IMR-90 (cell line): Measurements from ENCODE around the gene CTIF. TPM values are rescaled to one million over a fixed set of nuclear protein-coding genes. Genes with fewer than 3 reads are reported as not detected.
A peak's percentile ranks its signal among the peaks of the same experiment; 100 is the strongest.

ENCODE experiments used
- ATAC-seq: fragments of 200-7000 bp; cut with Tn5 transposase; 2 replicates; pipeline ENCODE4 v1.9.1; 2020; ENCODE audit warnings: low read depth, mild to moderate bottlenecking, moderate library complexity
- BruUV-seq: library from RNA; stranded (reverse); fragments of 400-500 nt; replicated peaks from 2 replicates; lab custom pipeline; 2021; lab: Mats Ljungman, UMichigan
- CTCF ChIA-PET: fragments of 300-600 bp; formaldehyde crosslinking; extraction: SDS; loops from one replicate; lab custom pipeline; 2021; ENCODE audit warnings: antibody characterized with exemption; lab: Yijun Ruan, JAX
- POLR2A ChIA-PET: fragments of 300-600 bp; sonication (Branson Sonifier 250); formaldehyde crosslinking; loops from one replicate; lab custom pipeline; 2022; ENCODE audit warnings: antibody characterized with exemption; ENCODE audit not compliant: unreplicated experiment; lab: Charles Lee
- DNase-seq: peaks from one replicate; pipeline ENCODE4 v3.0.0; 2013
- H2AFZ ChIP-seq: replicated peaks from 2 replicates; pipeline ENCODE3; 2013; ENCODE audit warnings: low read length, mild to moderate bottlenecking; ENCODE audit not compliant: poor library complexity
- H2AK5ac ChIP-seq: 2 replicates; pipeline ENCODE4 v1.6.1; 2013; ENCODE audit warnings: low read depth, low read length, inconsistent platforms
- H2AK9ac ChIP-seq: replicated peaks from 2 replicates; pipeline ENCODE3; 2013; ENCODE audit warnings: mild to moderate bottlenecking, low read depth, low read length, moderate library complexity; ENCODE audit not compliant: poor library complexity
- H2BK120ac ChIP-seq: 2 replicates; pipeline ENCODE4 v1.6.1; 2013; ENCODE audit warnings: low read depth, low read length, inconsistent platforms
- H2BK15ac ChIP-seq: 3 replicates; pipeline ENCODE4 v1.6.1; 2013; ENCODE audit warnings: low read depth, low read length, inconsistent platforms
- H2BK20ac ChIP-seq: 2 replicates; pipeline ENCODE4 v1.6.1; 2013; ENCODE audit warnings: low read depth, mild to moderate bottlenecking, inconsistent platforms, low read length, moderate library complexity
- H2BK5ac ChIP-seq: 2 replicates; pipeline ENCODE4 v1.6.1; 2013; ENCODE audit warnings: mild to moderate bottlenecking, low read depth, low read length, inconsistent platforms; ENCODE audit not compliant: poor library complexity, severe bottlenecking
- H3K14ac ChIP-seq: replicated peaks from 2 replicates; pipeline ENCODE4 v1.6.1; 2013; ENCODE audit warnings: low read depth, low read length, inconsistent platforms
- H3K18ac ChIP-seq: 2 replicates; pipeline ENCODE4 v1.6.1; 2013; ENCODE audit warnings: low read depth, low read length, control low read depth
- H3K23ac ChIP-seq: 2 replicates; pipeline ENCODE4 v1.6.1; 2013; ENCODE audit warnings: low read depth, low read length, inconsistent platforms
- H3K27ac ChIP-seq: 2 replicates; pipeline ENCODE4 v1.5.1; 2013; ENCODE audit warnings: mild to moderate bottlenecking, control low read depth, low read length; ENCODE audit not compliant: insufficient read depth
- H3K27me3 ChIP-seq: 2 replicates; pipeline ENCODE4 v1.6.1; 2013; ENCODE audit warnings: low read length; ENCODE audit not compliant: control insufficient read depth, insufficient read depth
- H3K36me3 ChIP-seq: 2 replicates; pipeline ENCODE4 v1.6.1; 2013; ENCODE audit warnings: low read length, mixed read lengths; ENCODE audit not compliant: control insufficient read depth, insufficient read depth
- H3K4ac ChIP-seq: 2 replicates; pipeline ENCODE4 v1.6.1; 2013; ENCODE audit warnings: low read depth, low read length, inconsistent platforms
- H3K4me1 ChIP-seq: 2 replicates; pipeline ENCODE4 v1.6.1; 2013; ENCODE audit warnings: low read length, mixed read lengths; ENCODE audit not compliant: control insufficient read depth, insufficient read depth
- H3K4me2 ChIP-seq: 2 replicates; pipeline ENCODE4 v1.6.1; 2013; ENCODE audit warnings: low read depth, mild to moderate bottlenecking, control low read depth, low read length, moderate library complexity
- H3K4me3 ChIP-seq: 2 replicates; pipeline ENCODE4 v1.5.1; 2013; ENCODE audit warnings: low read depth, mild to moderate bottlenecking, control low read depth, low read length, moderate library complexity; ENCODE audit not compliant: insufficient read depth
- H3K56ac ChIP-seq: 2 replicates; pipeline ENCODE4 v1.6.1; 2013; ENCODE audit warnings: low read length, inconsistent platforms; ENCODE audit not compliant: insufficient read depth; ENCODE audit errors: extremely low read depth
- H3K79me1 ChIP-seq, 2 experiments: 2 replicates each; pipeline ENCODE4 v1.6.1; 2013; ENCODE audit warnings: low read length in 2 of 2, inconsistent platforms in 1 of 2, low read depth in 1 of 2
- H3K9ac ChIP-seq: 2 replicates; pipeline ENCODE4 v1.6.1; 2013; ENCODE audit warnings: low read depth, low read length, control low read depth
- H3K9me1 ChIP-seq: 2 replicates; pipeline ENCODE4 v1.6.1; 2013; ENCODE audit warnings: low read length, inconsistent platforms; ENCODE audit not compliant: insufficient read depth
- H3K9me3 ChIP-seq: 2 replicates; pipeline ENCODE4 v1.6.1; 2013; ENCODE audit warnings: low read length; ENCODE audit not compliant: control insufficient read depth, insufficient read depth
- H4K20me1 ChIP-seq: 2 replicates; pipeline ENCODE4 v1.6.1; 2013; ENCODE audit warnings: low read length, inconsistent platforms; ENCODE audit not compliant: insufficient read depth
- H4K5ac ChIP-seq: 2 replicates; pipeline ENCODE4 v1.6.1; 2013; ENCODE audit warnings: mild to moderate bottlenecking, low read depth, low read length, control low read depth
- H4K8ac ChIP-seq, 2 experiments: 2 replicates each; pipeline ENCODE4 v1.6.1; 2013; ENCODE audit warnings: low read depth in 2 of 2, low read length in 2 of 2, control low read depth in 1 of 2, inconsistent platforms in 1 of 2
- H4K91ac ChIP-seq: 2 replicates; pipeline ENCODE4 v1.6.1; 2013; ENCODE audit warnings: low read depth, low read length, inconsistent platforms; ENCODE audit not compliant: insufficient read depth
- CEBPB ChIP-seq: IDR thresholded peaks from 2 replicates; pipeline ENCODE4 v1.6.1; 2012; ENCODE audit warnings: low read depth, low read length, improper control_type of control experiment
- MXI1 ChIP-seq: IDR thresholded peaks from 2 replicates; pipeline ENCODE4 v1.6.1; 2012; ENCODE audit warnings: low read depth, mild to moderate bottlenecking, low read length, moderate library complexity, borderline replicate concordance
- RCOR1 ChIP-seq: IDR thresholded peaks from 2 replicates; pipeline ENCODE4 v1.6.1; 2012; ENCODE audit warnings: mild to moderate bottlenecking, low read length, improper control_type of control experiment; ENCODE audit not compliant: insufficient replicate concordance
- WGBS, 2 experiments: methylation state at CpG; one replicate each; pipeline versions ENCODE4 v1.1.5 to v1.1.7; 2013; ENCODE audit warnings: missing lambda C conversion rate in 2 of 2; ENCODE audit not compliant: insufficient read length in 1 of 2; ENCODE audit errors: extremely low coverage in 2 of 2; 5-methylcytosine and 5-hydroxymethylcytosine counted together
- dilution Hi-C: fragments of 300-500 bp; cut with HindIII; formaldehyde crosslinking; loops from one replicate; pipeline ENCODE4 v1.14.3; 2018; ENCODE audit warnings: low sequenced_read_pairs; ENCODE audit not compliant: unreplicated experiment
- in situ Hi-C: fragments of 300-500 bp; cut with MboI; formaldehyde crosslinking; loops from 3 replicates; pipeline ENCODE4 v1.14.3; 2019; ENCODE audit warnings: low sequenced_read_pairs, inconsistent platforms, mixed read lengths
- intact Hi-C: fragments of 100-400 bp; cut with micrococcal nuclease; formaldehyde crosslinking; loops from 2 replicates; pipeline ENCODE4 v1.10.0; 2022
- polyA plus RNA-seq, 3 experiments: library from polyadenylated mRNA; depleted of rRNA; stranded (reverse); fragments of >200 nt; gene quantifications; 2 replicates each; pipeline ENCODE4 v1.2.3, GENCODE V29; 2012; ENCODE audit warnings: low replicate concordance in 1 of 3
- total RNA-seq: library from RNA; depleted of rRNA; stranded (reverse); fragments of >200 nt; gene quantifications from 2 replicates; pipeline ENCODE4 v1.2.3, GENCODE V29; 2012
- TF ChIP-seq, protein P1 (sequence below): conservative IDR thresholded peaks from 2 replicates; pipeline ENCODE4 v1.5.1; 2012; ENCODE audit warnings: mild to moderate bottlenecking, low read depth, low read length, improper control_type of control experiment

Gene CTIF
- total and polyA plus RNA-seq, 2 of the 4 experiments (the other 2 are of a cell fraction) = 25.1 to 57.0 TPM

DNA sequence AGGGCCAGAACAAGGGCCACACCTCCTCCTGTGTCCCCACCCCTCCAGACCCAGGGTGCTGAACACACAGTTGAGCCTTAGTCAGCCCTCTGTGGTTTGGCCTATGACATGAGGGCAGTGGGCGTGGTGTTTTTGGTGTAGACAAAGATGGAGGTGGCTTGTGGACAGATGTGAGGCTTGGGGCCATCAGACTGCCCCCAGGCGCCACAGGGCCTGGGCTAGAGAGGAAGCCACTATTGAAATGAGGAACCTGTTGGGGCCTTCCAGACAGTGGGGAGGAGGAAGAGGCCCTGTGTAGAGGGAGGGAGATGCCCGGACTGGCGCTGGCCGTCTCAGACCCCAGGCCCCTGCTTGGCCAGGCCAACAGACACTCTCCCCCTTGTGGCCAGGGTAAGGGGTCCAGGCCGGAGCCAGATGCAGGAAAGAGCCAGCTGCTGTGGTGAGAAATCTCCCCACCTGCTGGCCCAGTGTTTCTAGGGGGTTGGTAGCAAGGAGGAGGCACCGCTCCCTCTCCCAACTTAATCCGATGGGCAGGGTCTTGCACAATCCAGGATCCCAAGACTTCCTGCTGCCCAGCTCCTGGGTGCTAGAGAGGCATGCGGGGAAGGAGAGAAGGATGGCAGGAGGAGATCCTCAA is 358.2 kb downstream of the CTIF start:
- Histone ChIP-seq H2AFZ (peak overlapping the region; percentile 70), H4K8ac (peak overlapping the region in 1 of 2 experiments; percentile 4; a peak in 1 of 4 replicates), H3K18ac (no peak overlapping the region), H3K79me1 (peaks cover 0 to 3% of the 10 kb centered on the region in 2 experiments; a peak in 1 of 4 replicates), H3K4ac (peak overlapping the region; percentile 46), H3K36me3 (no peaks in the 10 kb centered on the region), H3K27ac (no peak overlapping the region), H3K4me3 (no peak overlapping the region), H3K27me3 (no peaks in the 10 kb centered on the region), H4K20me1 (no peaks in the 10 kb centered on the region), H3K9ac (no peak overlapping the region), H2BK120ac (peak overlapping the region; percentile 43; the same call in 1 of the 2 replicates), H3K56ac (no peak overlapping the region), H2AK5ac (peak overlapping the region; percentile 38; the same call in 1 of the 2 replicates), H3K4me1 (peaks cover 10% of the 10 kb centered on the region), H3K23ac (no peak overlapping the region), H2AK9ac (no peak overlapping the region), H2BK5ac (no peak overlapping the region), H3K4me2 (no peak overlapping the region), H4K5ac (peak overlapping the region; percentile 22; the same call in 1 of the 2 replicates), H2BK20ac (no peak overlapping the region), H3K9me3 (no peaks in the 10 kb centered on the region), H2BK15ac (no peak overlapping the region), H3K14ac (peak overlapping the region; percentile 17; the same call in 1 of the 2 replicates), H3K9me1 (peaks cover 9% of the 10 kb centered on the region), H4K91ac (no peak overlapping the region; the same call in 1 of the 2 replicates)
- in situ Hi-C loops (no loop called here), dilution Hi-C loops (no loop called here), intact Hi-C loops (no loop called here)
- peak; percentile 36; the same call in 1 of the 2 replicates for ATAC-seq
- BruUV-seq = no TSS peak
- POLR2A ChIA-PET = no interaction called here
- DNase-seq = peak; percentile 17
- WGBS, 2 experiments = no CpG with 5 or more reads among the region's 9 CpGs
- TF ChIP-seq RCOR1 (no peak), MXI1 (no peak), CEBPB (peak; percentile 66)
- TF ChIP-seq, protein P1, sequence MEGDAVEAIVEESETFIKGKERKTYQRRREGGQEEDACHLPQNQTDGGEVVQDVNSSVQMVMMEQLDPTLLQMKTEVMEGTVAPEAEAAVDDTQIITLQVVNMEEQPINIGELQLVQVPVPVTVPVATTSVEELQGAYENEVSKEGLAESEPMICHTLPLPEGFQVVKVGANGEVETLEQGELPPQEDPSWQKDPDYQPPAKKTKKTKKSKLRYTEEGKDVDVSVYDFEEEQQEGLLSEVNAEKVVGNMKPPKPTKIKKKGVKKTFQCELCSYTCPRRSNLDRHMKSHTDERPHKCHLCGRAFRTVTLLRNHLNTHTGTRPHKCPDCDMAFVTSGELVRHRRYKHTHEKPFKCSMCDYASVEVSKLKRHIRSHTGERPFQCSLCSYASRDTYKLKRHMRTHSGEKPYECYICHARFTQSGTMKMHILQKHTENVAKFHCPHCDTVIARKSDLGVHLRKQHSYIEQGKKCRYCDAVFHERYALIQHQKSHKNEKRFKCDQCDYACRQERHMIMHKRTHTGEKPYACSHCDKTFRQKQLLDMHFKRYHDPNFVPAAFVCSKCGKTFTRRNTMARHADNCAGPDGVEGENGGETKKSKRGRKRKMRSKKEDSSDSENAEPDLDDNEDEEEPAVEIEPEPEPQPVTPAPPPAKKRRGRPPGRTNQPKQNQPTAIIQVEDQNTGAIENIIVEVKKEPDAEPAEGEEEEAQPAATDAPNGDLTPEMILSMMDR = 0 out of 2 replicates have a peak, but pooled peaks have one; percentile 12
- CTCF ChIA-PET = no interaction called here
